Lower lobe of right lung (tissue), 2 donors: ENCODE results near the gene FAM167B. TPM values are rescaled to one million over a fixed set of nuclear protein-coding genes. Genes with fewer than 3 reads are reported as not detected.
"Not testable (repeated sequence)": the region's sequence is repeated elsewhere in the genome, so short reads cannot be mapped to it uniquely, and the experiment has no call there.

ENCODE experiments used
- ATAC-seq, 2 donors: fragments of 200-7000 bp; cut with Tn5 transposase; one replicate each; pipeline ENCODE4 v1.9.1; 2020 to 2022; ENCODE audit warnings: mild to moderate bottlenecking in 2 of 2, moderate library complexity in 2 of 2
- DNase-seq: peaks from one replicate; pipeline ENCODE4 v3.0.0-alpha.2; 2020
- H3K27ac ChIP-seq: fragments of 200-600 bp; one replicate; pipeline ENCODE4 v1.8.0; 2022
- H3K27me3 ChIP-seq: fragments of 200-600 bp; one replicate; pipeline ENCODE4 v1.8.0; 2022; ENCODE audit warnings: low read depth
- H3K36me3 ChIP-seq: fragments of 200-600 bp; one replicate; pipeline ENCODE4 v1.8.0; 2022; ENCODE audit warnings: mild to moderate bottlenecking
- H3K4me1 ChIP-seq: fragments of 200-600 bp; one replicate; pipeline ENCODE4 v1.8.0; 2022
- H3K4me3 ChIP-seq: fragments of 200-600 bp; one replicate; pipeline ENCODE4 v1.8.0; 2022; ENCODE audit warnings: mild to moderate bottlenecking
- H3K9me3 ChIP-seq: fragments of 200-600 bp; one replicate; pipeline ENCODE4 v1.8.0; 2022
- intact Hi-C: fragments of 100-400 bp; cut with DNase I; formaldehyde crosslinking; loops from one replicate; pipeline ENCODE4 v1.11.0; 2022
- total RNA-seq: library from RNA; stranded (reverse); fragmentation: NEBNext Ultra II Directional; extraction: Animal tissue kit (Norgen Biotek cat#: 25700); gene quantifications from one replicate; pipeline ENCODE4 v1.2.1, GENCODE V29; 2021
- TF ChIP-seq, protein P1 (sequence below): fragments of 200-600 bp; IDR thresholded peaks from one replicate; pipeline ENCODE4 v1.8.0; 2022; ENCODE audit warnings: antibody characterized with exemption, mild to moderate bottlenecking
- donor health status: DM: no; HTN: yes; CAD: no; lungs with severe emphysema.

Gene FAM167B
- total RNA-seq, 1 donor from 2014 or later: 21.9 TPM

- Histone ChIP-seq H3K27ac (peak within 1 kb of the TSS; percentile 82), H3K4me3 (peak within 1 kb of the TSS; percentile 94), H3K36me3 (no peaks in the 10 kb centered on the region), H3K4me1 (peaks cover 31% of the 10 kb centered on the region), H3K27me3 (no peaks in the 10 kb centered on the region), H3K9me3 (no peaks in the 10 kb centered on the region)
- DNase-seq (peak; percentile 99), ATAC-seq (peak; percentile 100)
- TF ChIP-seq, protein P1, sequence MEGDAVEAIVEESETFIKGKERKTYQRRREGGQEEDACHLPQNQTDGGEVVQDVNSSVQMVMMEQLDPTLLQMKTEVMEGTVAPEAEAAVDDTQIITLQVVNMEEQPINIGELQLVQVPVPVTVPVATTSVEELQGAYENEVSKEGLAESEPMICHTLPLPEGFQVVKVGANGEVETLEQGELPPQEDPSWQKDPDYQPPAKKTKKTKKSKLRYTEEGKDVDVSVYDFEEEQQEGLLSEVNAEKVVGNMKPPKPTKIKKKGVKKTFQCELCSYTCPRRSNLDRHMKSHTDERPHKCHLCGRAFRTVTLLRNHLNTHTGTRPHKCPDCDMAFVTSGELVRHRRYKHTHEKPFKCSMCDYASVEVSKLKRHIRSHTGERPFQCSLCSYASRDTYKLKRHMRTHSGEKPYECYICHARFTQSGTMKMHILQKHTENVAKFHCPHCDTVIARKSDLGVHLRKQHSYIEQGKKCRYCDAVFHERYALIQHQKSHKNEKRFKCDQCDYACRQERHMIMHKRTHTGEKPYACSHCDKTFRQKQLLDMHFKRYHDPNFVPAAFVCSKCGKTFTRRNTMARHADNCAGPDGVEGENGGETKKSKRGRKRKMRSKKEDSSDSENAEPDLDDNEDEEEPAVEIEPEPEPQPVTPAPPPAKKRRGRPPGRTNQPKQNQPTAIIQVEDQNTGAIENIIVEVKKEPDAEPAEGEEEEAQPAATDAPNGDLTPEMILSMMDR: no peak
- intact Hi-C loops: no loop called here
These were observed 44.9 kb downstream of the FAM167B start, which contains the start of gene HDAC1 for GRCh38 chr1:32291708-32292538. HDAC1 (plus strand) TSS chr1:32292083; CDS start chr1:32292170, 87 bp downstream.

GRCh38 chr1:32298211-32298610, 51.2 kb downstream of the FAM167B start:
- H3K9me3 ChIP-seq, H3K36me3 ChIP-seq, H3K27me3 ChIP-seq, H3K27ac ChIP-seq, intact Hi-C loops, ATAC-seq, H3K4me3 ChIP-seq, DNase-seq: not testable (repeated sequence)
- H3K4me1 ChIP-seq: peaks cover 13% of the 10 kb centered on the region

Other genes starting within 250 kb of the FAM167B start
- 79.5 TPM for gene KHDRBS1, start 233.4 kb upstream of the FAM167B start, total RNA-seq
- gene TMEM39B, start 174.3 kb upstream of the FAM167B start, total RNA-seq: 15.3 TPM
- 57.1 TPM for gene KPNA6, start 139.2 kb upstream of the FAM167B start, total RNA-seq
- 45.1 TPM for gene TXLNA, start 67.5 kb upstream of the FAM167B start, total RNA-seq
- gene CCDC28B, start 46.6 kb upstream of the FAM167B start, total RNA-seq: 3.3 TPM
- gene IQCC, start 41.6 kb upstream of the FAM167B start, total RNA-seq: 2.0 TPM
- gene DCDC2B, start 38.1 kb upstream of the FAM167B start, total RNA-seq: 3.2 TPM
- 24.5 TPM for gene TMEM234, start 24.9 kb upstream of the FAM167B start, total RNA-seq
- gene EIF3I, start 24.8 kb upstream of the FAM167B start, total RNA-seq: 99.4 TPM
- 7.5 TPM for gene LCK, start 4.0 kb downstream of the FAM167B start, total RNA-seq
- 68.9 TPM for gene HDAC1, start 44.9 kb downstream of the FAM167B start, total RNA-seq
- gene MARCKSL1, start 89.0 kb downstream of the FAM167B start, total RNA-seq: 34.7 TPM
- 9.7 TPM for gene FAM229A, start 115.3 kb downstream of the FAM167B start, total RNA-seq
- gene TSSK3, start 115.3 kb downstream of the FAM167B start, total RNA-seq: 2.1 TPM
- gene BSDC1, start 147.2 kb downstream of the FAM167B start, total RNA-seq: 63.2 TPM
- gene ZBTB8B, start 217.8 kb downstream of the FAM167B start, total RNA-seq: 0.03 TPM